ENCODE results near the gene PIK3CD. TPM values are rescaled to one million over a fixed set of nuclear protein-coding genes. Genes with fewer than 3 reads are reported as not detected.

PIK3CD gene
- polyA plus RNA-seq, 1 of the 3 experiments (the other 2 are of a cell fraction) = 6.0 TPM

GRCh38 chr1:9648171-9648570 lies 3.4 kb upstream of the PIK3CD start:
- Histone ChIP-seq H3K9me3 (no peaks in the 10 kb centered on the region), H3K4me2 (no peak overlapping the region), H3K9me2 (no peaks in the 10 kb centered on the region), H3K4me3 (ENCODE audit: low read depth in 2 of 2, low read length in 1 of 2) (no peak overlapping the region), H3K4me1 (ENCODE audit: control insufficient read depth in 1 of 2, insufficient read depth in 2 of 2, low read depth in 1 of 2, low read length in 1 of 2) (no peaks in the 10 kb centered on the region; a peak in 1 of 4 replicates), H3K27ac (ENCODE audit: low read depth in 2 of 2, low read length in 1 of 2) (no peak overlapping the region), H3K36me3 (replicated peaks in 1 of 2; ENCODE audit: control insufficient read depth in 1 of 2, insufficient read depth in 2 of 2, low read length in 1 of 2) (no peaks in the 10 kb centered on the region), H3K9ac (no peak overlapping the region), H3F3A (replicated peaks; ENCODE audit: insufficient read depth) (no peaks in the 10 kb centered on the region), H3K79me2 (ENCODE audit: insufficient read depth) (no peaks in the 10 kb centered on the region), H4K20me1 (ENCODE audit: insufficient read depth) (no peaks in the 10 kb centered on the region), H3K27me3 (ENCODE audit: insufficient read depth) (peaks cover 26% of the 10 kb centered on the region), H2AFZ (ENCODE audit: low read depth) (no peak overlapping the region)
- 79% methylated on average over 7 of the region's 10 CpGs for WGBS (ENCODE audit: low lambda C conversion rate)
- TF ChIP-seq FOXJ3 (CRISPR knock-in tag; IDR thresholded peaks at IDR 0.05) = no peak
- no peak for TF ChIP-seq ZBTB33 (IDR thresholded peaks at IDR 0.05; ENCODE audit: borderline replicate concordance, low read depth)
- no peak for TF ChIP-seq YY1 (IDR thresholded peaks at IDR 0.05; ENCODE audit: low read depth)
- no peak for TF ChIP-seq CHD2 (IDR thresholded peaks at IDR 0.05; ENCODE audit: low read length, partially characterized antibody)
- no peak for TF ChIP-seq GATA2 (CRISPR knock-in tag; IDR thresholded peaks at IDR 0.05)
- TF ChIP-seq RAD21 (IDR thresholded peaks at IDR 0.05; ENCODE audit: low read length) = no peak
- TF ChIP-seq TAF1 (IDR thresholded peaks at IDR 0.05; ENCODE audit: borderline replicate concordance, low read depth, low read length) = no peak
- no peak for TF ChIP-seq POLR2AphosphoS5 (IDR thresholded peaks at IDR 0.05; ENCODE audit: low read depth, low read length)
- TF ChIP-seq TCF12 (IDR thresholded peaks at IDR 0.05) = no peak
- no peak for TF ChIP-seq EZH2phosphoT487 (IDR thresholded peaks at IDR 0.05; ENCODE audit: borderline replicate concordance, low read depth)
- TF ChIP-seq CTCF (IDR thresholded peaks at IDR 0.05) = no peak
- TF ChIP-seq TEAD4 (IDR thresholded peaks at IDR 0.05; ENCODE audit: borderline replicate concordance, insufficient read depth) = no peak
- TF ChIP-seq JUND (IDR thresholded peaks at IDR 0.05) = no peak
- TF ChIP-seq EP300 (IDR thresholded peaks at IDR 0.05; ENCODE audit: borderline replicate concordance in 1 of 2, low read depth in 1 of 2, low read length in 1 of 2) = no peak
- no peak for TF ChIP-seq PBX3 (IDR thresholded peaks at IDR 0.05)
- no peak for TF ChIP-seq SMC3 (IDR thresholded peaks at IDR 0.05; ENCODE audit: low read depth, low read length)
- CTCF ChIA-PET = no interaction called here
- no peak for DNase-seq
- POLR2A ChIA-PET = no interaction called here

All from SK-N-SH (cell line).